SK-N-SH (cell line): ENCODE results near the gene NFIA. TPM values are rescaled to one million over a fixed set of nuclear protein-coding genes. Genes with fewer than 3 reads are reported as not detected.

Experiments
- CTCF ChIA-PET: fragments of 300-600, 350-600 bp; formaldehyde crosslinking; extraction: SDS; loops from one replicate; lab custom pipeline; 2021; lab: Yijun Ruan, JAX
- POLR2A ChIA-PET: fragments of 350-600 bp; sonication (Branson Sonifier 250); formaldehyde crosslinking; extraction: SDS; loops from one replicate; lab custom pipeline; 2020; ENCODE audit warnings: antibody characterized with exemption, inconsistent platforms; lab: Yijun Ruan, JAX
- DNase-seq: peaks from one replicate; pipeline ENCODE4 v3.0.0; 2012
- H2AFZ ChIP-seq: fragments of 200-600 bp; sonication (generic); 2 replicates; pipeline ENCODE4 v1.8.1; 2016; ENCODE audit warnings: antibody characterized with exemption, mild to moderate bottlenecking, low read depth
- H3F3A ChIP-seq: fragments of 200-600 bp; sonication (generic); replicated peaks from 2 replicates; pipeline ENCODE3; 2016; ENCODE audit warnings: antibody characterized with exemption, mild to moderate bottlenecking; ENCODE audit not compliant: insufficient read depth
- H3K27ac ChIP-seq, 2 experiments: fragments of 200-500 bp in 1 of 2; fragments of 200-600 bp in 1 of 2; sonication (Bioruptor generic) in 1 of 2; sonication (generic), shearing (Covaris generic) in 1 of 2; 2 replicates each; pipeline versions ENCODE4 v1.5.1 to v1.6.1; 2014 to 2016; ENCODE audit warnings: low read depth in 2 of 2, inconsistent platforms in 1 of 2, low read length in 1 of 2, mild to moderate bottlenecking in 1 of 2, mixed read lengths in 1 of 2
- H3K27me3 ChIP-seq: fragments of 200-600 bp; sonication (generic), shearing (Covaris generic); 2 replicates; pipeline ENCODE4 v1.6.1; 2016; ENCODE audit warnings: mixed run types; ENCODE audit not compliant: insufficient read depth
- H3K36me3 ChIP-seq, 2 experiments: fragments of 200-500 bp in 1 of 2; fragments of 200-600 bp in 1 of 2; sonication (Bioruptor generic) in 1 of 2; sonication (generic) in 1 of 2; replicated peaks in 1 of 2; 2 replicates each; pipeline versions ENCODE3 to v1.5.1; 2014 to 2016; ENCODE audit warnings: low read length in 1 of 2, mild to moderate bottlenecking in 1 of 2; ENCODE audit not compliant: insufficient read depth in 2 of 2, control insufficient read depth in 1 of 2
- H3K4me1 ChIP-seq, 2 experiments: fragments of 200-500 bp in 1 of 2; fragments of 200-600 bp in 1 of 2; sonication (Bioruptor generic) in 1 of 2; sonication (generic), shearing (Covaris generic) in 1 of 2; 2 replicates each; pipeline versions ENCODE4 v1.5.1 to v1.6.1; 2014 to 2016; ENCODE audit warnings: low read depth in 1 of 2, low read length in 1 of 2, mixed run types in 1 of 2; ENCODE audit not compliant: insufficient read depth in 2 of 2, control insufficient read depth in 1 of 2
- H3K4me2 ChIP-seq: fragments of 200-600 bp; sonication (generic), shearing (Covaris generic); 2 replicates; pipeline ENCODE4 v1.6.1; 2017; ENCODE audit warnings: mixed run types
- H3K4me3 ChIP-seq, 2 experiments: fragments of 200-500 bp in 1 of 2; fragments of 200-600 bp in 1 of 2; sonication (Bioruptor generic) in 1 of 2; sonication (generic), shearing (Covaris generic) in 1 of 2; 2 replicates each; pipeline versions ENCODE4 v1.5.1 to v1.8.1; 2014 to 2016; ENCODE audit warnings: low read depth in 2 of 2, inconsistent platforms in 1 of 2, low read length in 1 of 2, mild to moderate bottlenecking in 1 of 2, mixed read lengths in 1 of 2, moderate library complexity in 1 of 2
- H3K79me2 ChIP-seq: fragments of 200-600 bp; sonication (generic); 2 replicates; pipeline ENCODE4 v1.8.1; 2017; ENCODE audit warnings: mild to moderate bottlenecking; ENCODE audit not compliant: insufficient read depth
- H3K9ac ChIP-seq: fragments of 200-600 bp; sonication (generic); 2 replicates; pipeline ENCODE4 v1.6.1; 2017; ENCODE audit warnings: mixed run types
- H3K9me2 ChIP-seq: fragments of 200-600 bp; sonication (generic); 2 replicates; pipeline ENCODE4 v1.6.1; 2017; ENCODE audit warnings: mixed run types
- H3K9me3 ChIP-seq: fragments of 200-600 bp; sonication (generic); 2 replicates; pipeline ENCODE4 v1.6.1; 2017; ENCODE audit warnings: mixed run types, mild to moderate bottlenecking, moderate library complexity
- H4K20me1 ChIP-seq: fragments of 200-600 bp; sonication (generic); 2 replicates; pipeline ENCODE4 v1.6.1; 2017; ENCODE audit warnings: mild to moderate bottlenecking, mixed run types; ENCODE audit not compliant: insufficient read depth
- CHD2 ChIP-seq: fragments of 150-350 bp; IDR thresholded peaks from 2 replicates; pipeline ENCODE4 v1.6.1; 2018; ENCODE audit warnings: low read length; ENCODE audit not compliant: partially characterized antibody
- CTCF ChIP-seq: fragments of 200-600 bp; sonication (generic); IDR thresholded peaks from 2 replicates; pipeline ENCODE4 v1.6.1; 2017; ENCODE audit warnings: antibody characterized with exemption, mild to moderate bottlenecking, moderate library complexity
- FOXJ3 ChIP-seq: sonication (generic); formaldehyde crosslinking; IDR thresholded peaks from 2 replicates; pipeline ENCODE4 v1.5.1; 2020; ENCODE audit warnings: mild to moderate bottlenecking, missing genetic modification reagents
- MAX ChIP-seq: IDR thresholded peaks from 2 replicates; pipeline ENCODE4 v1.4.0; 2012; ENCODE audit warnings: low read depth
- POLR2AphosphoS5 ChIP-seq: IDR thresholded peaks from 2 replicates; pipeline ENCODE4 v1.6.1; 2012; ENCODE audit warnings: low read depth, low read length
- REST ChIP-seq: IDR thresholded peaks from 2 replicates; pipeline ENCODE4 v1.6.1; 2012; ENCODE audit warnings: mild to moderate bottlenecking, low read depth, low read length, moderate library complexity
- TAF1 ChIP-seq: IDR thresholded peaks from 2 replicates; pipeline ENCODE4 v1.6.1; 2012; ENCODE audit warnings: low read depth, mild to moderate bottlenecking, low read length, moderate library complexity, borderline replicate concordance
- WGBS: methylation state at CpG from one replicate; pipeline ENCODE4 v1.1.6; 2017; ENCODE audit warnings: low lambda C conversion rate; 5-methylcytosine and 5-hydroxymethylcytosine counted together
- polyA plus RNA-seq, 3 experiments: library from polyadenylated mRNA; depleted of rRNA; stranded (reverse); fragments of >200 nt; gene quantifications; 2 replicates each; pipeline ENCODE4 v1.2.3, GENCODE V29; 2012
- TF ChIP-seq, protein P1 (sequence below): IDR thresholded peaks from 2 replicates; pipeline ENCODE4 v1.4.0; 2012; ENCODE audit warnings: low read depth, borderline replicate concordance
- TF ChIP-seq, protein P2 (sequence below): fragments of 150-350 bp; IDR thresholded peaks from 2 replicates; pipeline ENCODE4 v1.6.1; 2017; ENCODE audit warnings: antibody characterized with exemption, low read length, low read depth, borderline replicate concordance
- TF ChIP-seq, protein P3 (sequence below): fragments of 150-350 bp; IDR thresholded peaks from 2 replicates; pipeline ENCODE4 v1.6.1; 2016; ENCODE audit warnings: mild to moderate bottlenecking, low read depth, low read length

Gene NFIA
- polyA plus RNA-seq, 1 of the 3 experiments (the other 2 are of a cell fraction): 3.3 TPM

DNA sequence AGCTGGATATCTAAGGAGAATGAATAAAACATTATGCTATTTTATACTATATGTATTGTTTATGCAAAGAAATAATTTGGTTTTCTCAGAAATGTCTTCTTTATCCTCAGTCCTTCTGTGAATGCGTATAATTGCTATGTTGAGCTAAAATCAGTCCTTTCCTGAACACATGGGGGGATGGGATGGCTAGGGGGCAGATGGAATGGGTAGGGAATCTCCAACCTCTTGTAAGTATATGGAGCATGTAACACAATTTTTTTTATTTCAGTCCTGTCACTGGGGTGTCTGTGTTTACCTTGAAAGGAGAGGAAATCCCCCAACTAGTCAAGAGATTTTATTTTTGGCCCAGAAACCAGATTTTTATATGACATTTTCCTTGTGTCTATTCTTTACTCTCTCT is 291.8 kb downstream of the NFIA start:
- TF ChIP-seq, protein P1, sequence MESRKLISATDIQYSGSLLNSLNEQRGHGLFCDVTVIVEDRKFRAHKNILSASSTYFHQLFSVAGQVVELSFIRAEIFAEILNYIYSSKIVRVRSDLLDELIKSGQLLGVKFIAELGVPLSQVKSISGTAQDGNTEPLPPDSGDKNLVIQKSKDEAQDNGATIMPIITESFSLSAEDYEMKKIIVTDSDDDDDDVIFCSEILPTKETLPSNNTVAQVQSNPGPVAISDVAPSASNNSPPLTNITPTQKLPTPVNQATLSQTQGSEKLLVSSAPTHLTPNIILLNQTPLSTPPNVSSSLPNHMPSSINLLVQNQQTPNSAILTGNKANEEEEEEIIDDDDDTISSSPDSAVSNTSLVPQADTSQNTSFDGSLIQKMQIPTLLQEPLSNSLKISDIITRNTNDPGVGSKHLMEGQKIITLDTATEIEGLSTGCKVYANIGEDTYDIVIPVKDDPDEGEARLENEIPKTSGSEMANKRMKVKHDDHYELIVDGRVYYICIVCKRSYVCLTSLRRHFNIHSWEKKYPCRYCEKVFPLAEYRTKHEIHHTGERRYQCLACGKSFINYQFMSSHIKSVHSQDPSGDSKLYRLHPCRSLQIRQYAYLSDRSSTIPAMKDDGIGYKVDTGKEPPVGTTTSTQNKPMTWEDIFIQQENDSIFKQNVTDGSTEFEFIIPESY: no peak
- TF ChIP-seq, protein P2, sequence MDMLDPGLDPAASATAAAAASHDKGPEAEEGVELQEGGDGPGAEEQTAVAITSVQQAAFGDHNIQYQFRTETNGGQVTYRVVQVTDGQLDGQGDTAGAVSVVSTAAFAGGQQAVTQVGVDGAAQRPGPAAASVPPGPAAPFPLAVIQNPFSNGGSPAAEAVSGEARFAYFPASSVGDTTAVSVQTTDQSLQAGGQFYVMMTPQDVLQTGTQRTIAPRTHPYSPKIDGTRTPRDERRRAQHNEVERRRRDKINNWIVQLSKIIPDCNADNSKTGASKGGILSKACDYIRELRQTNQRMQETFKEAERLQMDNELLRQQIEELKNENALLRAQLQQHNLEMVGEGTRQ: no peak
- TF ChIP-seq FOXJ3 (no peak), TAF1 (no peak), MAX (no peak), CTCF (no peak), REST (no peak), CHD2 (no peak), POLR2AphosphoS5 (no peak)
- TF ChIP-seq, protein P3, sequence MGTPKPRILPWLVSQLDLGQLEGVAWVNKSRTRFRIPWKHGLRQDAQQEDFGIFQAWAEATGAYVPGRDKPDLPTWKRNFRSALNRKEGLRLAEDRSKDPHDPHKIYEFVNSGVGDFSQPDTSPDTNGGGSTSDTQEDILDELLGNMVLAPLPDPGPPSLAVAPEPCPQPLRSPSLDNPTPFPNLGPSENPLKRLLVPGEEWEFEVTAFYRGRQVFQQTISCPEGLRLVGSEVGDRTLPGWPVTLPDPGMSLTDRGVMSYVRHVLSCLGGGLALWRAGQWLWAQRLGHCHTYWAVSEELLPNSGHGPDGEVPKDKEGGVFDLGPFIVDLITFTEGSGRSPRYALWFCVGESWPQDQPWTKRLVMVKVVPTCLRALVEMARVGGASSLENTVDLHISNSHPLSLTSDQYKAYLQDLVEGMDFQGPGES: no peak

More for the DNA sequence above, 291.8 kb downstream of the NFIA start:
- peaks cover 0 to 4% of the 10 kb centered on the region in 2 experiments for H3K36me3 ChIP-seq
- H3K27me3 ChIP-seq: no peaks in the 10 kb centered on the region
- no peak overlapping the region for H3K9ac ChIP-seq
- no peak for DNase-seq
- no peak overlapping the region for H3K4me3 ChIP-seq
- no peak overlapping the region for H2AFZ ChIP-seq
- no peaks in the 10 kb centered on the region for H3F3A ChIP-seq
- no peaks in the 10 kb centered on the region for H3K79me2 ChIP-seq
- no peaks in the 10 kb centered on the region for H4K20me1 ChIP-seq
- POLR2A ChIA-PET: interaction anchor here (0.6 kb wide), 2 partner anchors 196 to 317 kb away, joined by 3 read pairs; no protein-coding TSS in a partner anchor
- no peaks in the 10 kb centered on the region for H3K9me2 ChIP-seq
- H3K4me2 ChIP-seq: no peak overlapping the region
- H3K4me1 ChIP-seq: peaks cover 3 to 5% of the 10 kb centered on the region in 2 experiments; a peak in 3 of 4 replicates
- H3K27ac ChIP-seq: no peak overlapping the region
- no peaks in the 10 kb centered on the region for H3K9me3 ChIP-seq
- WGBS: 97% methylated on average over 1 of the region's 1 CpG
- CTCF ChIA-PET: interaction anchor here (1.1 to 1.4 kb wide), 2 partner anchors 19 to 480 kb away, joined by 3 read pairs; no protein-coding TSS in a partner anchor
